ENCODE measurements around the gene RFC4. TPM values are rescaled to one million over a fixed set of nuclear protein-coding genes. Genes with fewer than 3 reads are reported as not detected.

The RFC4 gene
- total and polyA plus RNA-seq, 2 experiments from 2014 or later = 14.9 to 28.6 TPM

GRCh38 chr3:186782542-186783057 is 23.7 kb downstream of the RFC4 start:
- Histone ChIP-seq H2AFZ (peak overlapping the region; percentile 95), H3K79me2 (peaks cover 49% of the 10 kb centered on the region), H3K27ac (peak overlapping the region; percentile 99), H3K27me3 (no peaks in the 10 kb centered on the region), H3K4me2 (peak overlapping the region; percentile 94), H4K20me1 (ENCODE audit: insufficient read depth, poor library complexity, severe bottlenecking) (peaks cover 36% of the 10 kb centered on the region), H3K9me3 (ENCODE audit: low read depth) (no peaks in the 10 kb centered on the region), H3K4me3 (peak overlapping the region; percentile 76), H3K4me1 (ENCODE audit: insufficient read depth) (peaks cover 31% of the 10 kb centered on the region), H3K9me2 (replicated peaks; ENCODE audit: insufficient read depth) (no peaks in the 10 kb centered on the region), H3K36me3 (replicated peaks; ENCODE audit: insufficient read depth, low read depth) (peaks cover 22% of the 10 kb centered on the region)
- no peak for DNase-seq (ENCODE audit: low spot score)
- WGBS (ENCODE audit: low lambda C conversion rate, missing lambda C conversion rate) = 3% methylated on average over 21 of the region's 21 CpGs
- TF ChIP-seq EZH2 (IDR thresholded peaks at IDR 0.05; ENCODE audit: borderline replicate concordance) = no peak

- H3K27me3 ChIP-seq = no peaks in the 10 kb centered on the region
- H3K79me2 ChIP-seq = peaks cover 15% of the 10 kb centered on the region
- peaks cover 2% of the 10 kb centered on the region for H4K20me1 ChIP-seq (ENCODE audit: insufficient read depth, poor library complexity, severe bottlenecking)
- H3K36me3 ChIP-seq (replicated peaks; ENCODE audit: insufficient read depth, low read depth) = no peaks in the 10 kb centered on the region
- H3K27ac ChIP-seq = no peak overlapping the region
- peaks cover 8% of the 10 kb centered on the region for H3K4me1 ChIP-seq (ENCODE audit: insufficient read depth)
- DNase-seq (ENCODE audit: low spot score) = no peak
- H2AFZ ChIP-seq = no peak overlapping the region
- 78% methylated on average over 5 of the region's 5 CpGs for WGBS (ENCODE audit: low lambda C conversion rate, missing lambda C conversion rate)
- H3K9me2 ChIP-seq (replicated peaks; ENCODE audit: insufficient read depth) = no peaks in the 10 kb centered on the region
- no peaks in the 10 kb centered on the region for H3K9me3 ChIP-seq (ENCODE audit: low read depth)
- no peak overlapping the region for H3K4me2 ChIP-seq
- H3K4me3 ChIP-seq = no peak overlapping the region
- no peak for TF ChIP-seq EZH2phosphoT487 (IDR thresholded peaks at IDR 0.05; ENCODE audit: low read depth, severe bottlenecking, unreplicated experiment)
- TF ChIP-seq EZH2 (IDR thresholded peaks at IDR 0.05; ENCODE audit: borderline replicate concordance) = no peak
- TF ChIP-seq CTCF (IDR thresholded peaks at IDR 0.05; ENCODE audit: poor library complexity) = no peak
Measured at GRCh38 chr3:186779204-186779603, 27.1 kb downstream of the RFC4 start.

GRCh38 chr3:186775999-186776398 is 30.3 kb downstream of the RFC4 start:
- no peak overlapping the region for H3K27ac ChIP-seq

More at GRCh38 chr3:186775999-186776398, 30.3 kb downstream of the RFC4 start:
- no peaks in the 10 kb centered on the region for H3K4me1 ChIP-seq (ENCODE audit: insufficient read depth)
- no peak for TF ChIP-seq CTCF (IDR thresholded peaks at IDR 0.05; ENCODE audit: poor library complexity)
- TF ChIP-seq EZH2 (IDR thresholded peaks at IDR 0.05; ENCODE audit: borderline replicate concordance) = no peak
- no peak for TF ChIP-seq EZH2phosphoT487 (IDR thresholded peaks at IDR 0.05; ENCODE audit: low read depth, severe bottlenecking, unreplicated experiment)
- DNase-seq (ENCODE audit: low spot score) = no peak
- H2AFZ ChIP-seq = no peak overlapping the region
- H3K9me2 ChIP-seq (replicated peaks; ENCODE audit: insufficient read depth) = no peaks in the 10 kb centered on the region
- no peaks in the 10 kb centered on the region for H3K9me3 ChIP-seq (ENCODE audit: low read depth)
- no peaks in the 10 kb centered on the region for H4K20me1 ChIP-seq (ENCODE audit: insufficient read depth, poor library complexity, severe bottlenecking)
- H3K4me3 ChIP-seq = no peak overlapping the region
- no peaks in the 10 kb centered on the region for H3K36me3 ChIP-seq (replicated peaks; ENCODE audit: insufficient read depth, low read depth)
- 32% methylated on average over 8 of the region's 8 CpGs for WGBS (ENCODE audit: low lambda C conversion rate, missing lambda C conversion rate)
- no peaks in the 10 kb centered on the region for H3K27me3 ChIP-seq
- H3K79me2 ChIP-seq = no peaks in the 10 kb centered on the region
- H3K4me2 ChIP-seq = no peak overlapping the region
